ENCODE data around the gene BMPER. TPM values are rescaled to one million over a fixed set of nuclear protein-coding genes. Genes with fewer than 3 reads are reported as not detected.

The BMPER gene
- total RNA-seq, 1 experiment from 2014 or later: not detected

DNA sequence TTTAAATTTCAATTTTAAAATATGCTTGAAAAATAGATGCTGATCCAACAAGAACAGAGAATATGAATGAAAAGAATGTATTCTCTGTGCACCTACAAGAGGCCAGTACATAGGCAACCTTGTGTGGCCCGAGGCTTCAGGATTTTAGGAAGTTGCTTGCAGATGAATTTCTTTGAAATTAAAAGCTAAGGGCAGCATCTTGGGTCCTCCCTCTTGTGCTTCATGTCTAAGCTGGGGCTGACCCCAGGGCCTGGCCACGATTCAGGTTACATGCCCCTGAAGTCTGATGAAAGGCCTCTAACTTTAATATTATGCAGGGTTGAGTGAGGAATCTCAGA is 138.9 kb downstream of the BMPER start:
- ChIA-PET CTCF (no interaction called here), POLR2A (interaction anchor here (0.5 kb wide), 1 partner anchor 16 kb away, joined by 4 read pairs; no protein-coding TSS in a partner anchor)
- Histone ChIP-seq H3K36me3 (ENCODE audit: control insufficient read depth, insufficient read depth, low read length) (no peaks in the 10 kb centered on the region), H3K4me1 (ENCODE audit: control insufficient read depth, insufficient read depth, low read length) (no peaks in the 10 kb centered on the region), H3K4me3 (ENCODE audit: low read depth in 2 of 2, low read length in 2 of 2) (no peak overlapping the region), H3K27ac (ENCODE audit: low read length) (no peak overlapping the region), H3K9me3 (ENCODE audit: control insufficient read depth, insufficient read depth, low read depth, low read length) (no peaks in the 10 kb centered on the region), H3K27me3 (ENCODE audit: control insufficient read depth, insufficient read depth, low read length) (no peaks in the 10 kb centered on the region)
- DNase-seq (ENCODE audit: low read depth, low spot score) (no peak), ATAC-seq (no peak)
- intact Hi-C loops (cut with micrococcal nuclease; ENCODE audit: unreplicated experiment): no loop called here
- no TSS peak for BruUV-seq (replicated peaks)
- in situ Hi-C loops (cut with HindIII; ENCODE audit: low pct_unique_long_range_greater_than_20kb, low sequenced_read_pairs): no loop called here
- TF ChIP-seq, protein P1, sequence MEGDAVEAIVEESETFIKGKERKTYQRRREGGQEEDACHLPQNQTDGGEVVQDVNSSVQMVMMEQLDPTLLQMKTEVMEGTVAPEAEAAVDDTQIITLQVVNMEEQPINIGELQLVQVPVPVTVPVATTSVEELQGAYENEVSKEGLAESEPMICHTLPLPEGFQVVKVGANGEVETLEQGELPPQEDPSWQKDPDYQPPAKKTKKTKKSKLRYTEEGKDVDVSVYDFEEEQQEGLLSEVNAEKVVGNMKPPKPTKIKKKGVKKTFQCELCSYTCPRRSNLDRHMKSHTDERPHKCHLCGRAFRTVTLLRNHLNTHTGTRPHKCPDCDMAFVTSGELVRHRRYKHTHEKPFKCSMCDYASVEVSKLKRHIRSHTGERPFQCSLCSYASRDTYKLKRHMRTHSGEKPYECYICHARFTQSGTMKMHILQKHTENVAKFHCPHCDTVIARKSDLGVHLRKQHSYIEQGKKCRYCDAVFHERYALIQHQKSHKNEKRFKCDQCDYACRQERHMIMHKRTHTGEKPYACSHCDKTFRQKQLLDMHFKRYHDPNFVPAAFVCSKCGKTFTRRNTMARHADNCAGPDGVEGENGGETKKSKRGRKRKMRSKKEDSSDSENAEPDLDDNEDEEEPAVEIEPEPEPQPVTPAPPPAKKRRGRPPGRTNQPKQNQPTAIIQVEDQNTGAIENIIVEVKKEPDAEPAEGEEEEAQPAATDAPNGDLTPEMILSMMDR (IDR thresholded peaks at IDR 0.05): no peak

DNA sequence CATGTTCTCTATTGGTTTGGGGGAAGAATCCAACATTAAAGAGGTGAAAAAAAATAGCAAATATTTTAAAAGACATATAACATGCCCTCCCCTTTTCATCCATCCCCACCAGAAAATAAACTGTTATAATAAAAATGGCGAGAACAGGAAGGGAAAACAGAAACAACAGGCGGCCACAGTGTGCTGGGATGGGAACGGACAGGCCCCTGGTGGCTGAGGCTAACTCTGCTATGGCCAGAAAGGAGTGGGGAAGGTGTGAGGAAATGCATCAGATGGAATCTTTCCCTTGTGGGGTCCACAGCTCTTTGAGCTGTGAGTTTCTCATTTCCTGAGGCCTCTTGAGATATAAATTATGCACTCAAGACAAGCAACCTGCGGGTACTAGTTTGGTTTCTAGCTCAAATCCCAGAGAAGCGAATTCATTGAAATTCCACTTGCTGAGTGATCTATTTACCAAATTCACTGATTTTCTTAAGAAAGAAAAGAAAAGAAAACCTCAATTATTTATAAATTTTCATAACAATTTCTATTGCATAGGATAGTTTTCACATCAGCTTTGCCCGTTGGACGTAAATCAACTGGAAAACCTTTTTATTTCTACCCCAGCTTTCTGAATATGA is 139.5 kb downstream of the BMPER start:
- H3K4me1 ChIP-seq (ENCODE audit: control insufficient read depth, insufficient read depth, low read length): no peaks in the 10 kb centered on the region
- ChIA-PET CTCF (no interaction called here), POLR2A (no interaction called here)
- DNase-seq (ENCODE audit: low read depth, low spot score): no peak
- no TSS peak for BruUV-seq (replicated peaks)
- no peaks in the 10 kb centered on the region for H3K9me3 ChIP-seq (ENCODE audit: control insufficient read depth, insufficient read depth, low read depth, low read length)
- no peak overlapping the region for H3K4me3 ChIP-seq (ENCODE audit: low read depth in 2 of 2, low read length in 2 of 2)
- intact Hi-C loops (cut with micrococcal nuclease; ENCODE audit: unreplicated experiment): no loop called here
- TF ChIP-seq, protein P2, sequence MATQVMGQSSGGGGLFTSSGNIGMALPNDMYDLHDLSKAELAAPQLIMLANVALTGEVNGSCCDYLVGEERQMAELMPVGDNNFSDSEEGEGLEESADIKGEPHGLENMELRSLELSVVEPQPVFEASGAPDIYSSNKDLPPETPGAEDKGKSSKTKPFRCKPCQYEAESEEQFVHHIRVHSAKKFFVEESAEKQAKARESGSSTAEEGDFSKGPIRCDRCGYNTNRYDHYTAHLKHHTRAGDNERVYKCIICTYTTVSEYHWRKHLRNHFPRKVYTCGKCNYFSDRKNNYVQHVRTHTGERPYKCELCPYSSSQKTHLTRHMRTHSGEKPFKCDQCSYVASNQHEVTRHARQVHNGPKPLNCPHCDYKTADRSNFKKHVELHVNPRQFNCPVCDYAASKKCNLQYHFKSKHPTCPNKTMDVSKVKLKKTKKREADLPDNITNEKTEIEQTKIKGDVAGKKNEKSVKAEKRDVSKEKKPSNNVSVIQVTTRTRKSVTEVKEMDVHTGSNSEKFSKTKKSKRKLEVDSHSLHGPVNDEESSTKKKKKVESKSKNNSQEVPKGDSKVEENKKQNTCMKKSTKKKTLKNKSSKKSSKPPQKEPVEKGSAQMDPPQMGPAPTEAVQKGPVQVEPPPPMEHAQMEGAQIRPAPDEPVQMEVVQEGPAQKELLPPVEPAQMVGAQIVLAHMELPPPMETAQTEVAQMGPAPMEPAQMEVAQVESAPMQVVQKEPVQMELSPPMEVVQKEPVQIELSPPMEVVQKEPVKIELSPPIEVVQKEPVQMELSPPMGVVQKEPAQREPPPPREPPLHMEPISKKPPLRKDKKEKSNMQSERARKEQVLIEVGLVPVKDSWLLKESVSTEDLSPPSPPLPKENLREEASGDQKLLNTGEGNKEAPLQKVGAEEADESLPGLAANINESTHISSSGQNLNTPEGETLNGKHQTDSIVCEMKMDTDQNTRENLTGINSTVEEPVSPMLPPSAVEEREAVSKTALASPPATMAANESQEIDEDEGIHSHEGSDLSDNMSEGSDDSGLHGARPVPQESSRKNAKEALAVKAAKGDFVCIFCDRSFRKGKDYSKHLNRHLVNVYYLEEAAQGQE (IDR thresholded peaks at IDR 0.05; ENCODE audit: insufficient read depth in 1 of 2, low read depth in 2 of 2, low read length in 1 of 2): no peak
- TF ChIP-seq POLR2AphosphoS5 (IDR thresholded peaks at IDR 0.05; ENCODE audit: low read depth, low read length): no peak
- no peak for TF ChIP-seq TCF7L2 (IDR thresholded peaks at IDR 0.05; ENCODE audit: low read depth, low read length)
- TF ChIP-seq, protein P1 (IDR thresholded peaks at IDR 0.05): no peak
- TF ChIP-seq SIN3A (IDR thresholded peaks at IDR 0.05; ENCODE audit: borderline replicate concordance, insufficient read depth, low read depth, low read length): no peak
- H3K27ac ChIP-seq (ENCODE audit: low read length): no peak overlapping the region
- H3K36me3 ChIP-seq (ENCODE audit: control insufficient read depth, insufficient read depth, low read length): no peaks in the 10 kb centered on the region
- in situ Hi-C loops (cut with HindIII; ENCODE audit: low pct_unique_long_range_greater_than_20kb, low sequenced_read_pairs): no loop called here
- ATAC-seq: no peak
- no peaks in the 10 kb centered on the region for H3K27me3 ChIP-seq (ENCODE audit: control insufficient read depth, insufficient read depth, low read length)
